Endothelial cell of umbilical vein (primary cell): ENCODE measurements around the gene ABCB6. TPM values are rescaled to one million over a fixed set of nuclear protein-coding genes. Genes with fewer than 3 reads are reported as not detected.

Experiments used
- BruUV-seq: library from RNA; stranded (reverse); fragments of 400-500 nt; replicated peaks from 2 replicates; lab custom pipeline; 2021; lab: Mats Ljungman, UMichigan
- CTCF ChIA-PET: fragments of 300-600, 350-600 bp; sonication (Branson Sonifier 250); formaldehyde crosslinking; loops from one replicate; lab custom pipeline; 2021; ENCODE audit warnings: antibody characterized with exemption, inconsistent platforms; lab: Charles Lee
- POLR2A ChIA-PET: fragments of 300-600, 350-600 bp; sonication (Branson Sonifier 250); formaldehyde crosslinking; loops from one replicate; lab custom pipeline; 2021; ENCODE audit warnings: antibody characterized with exemption, inconsistent platforms; lab: Charles Lee
- DNase-seq: peaks from one replicate; pipeline ENCODE4 v3.0.0-alpha.2; 2011; ENCODE audit warnings: low read depth, low spot score
- FAIRE-seq: peaks from 2 replicates; lab custom pipeline; 2011; peaks lifted over from hg19 to GRCh38; lab: Jason Lieb, UNC
- H2AFZ ChIP-seq: 2 replicates; pipeline ENCODE4 v1.6.0; 2012; ENCODE audit warnings: low read depth, low read length, control low read depth, inconsistent platforms
- H3K27ac ChIP-seq: 2 replicates; pipeline ENCODE4 v1.5.1; 2011; ENCODE audit warnings: low read depth, mild to moderate bottlenecking, control low read depth, low read length, moderate library complexity; ENCODE audit not compliant: insufficient read depth
- H3K27me3 ChIP-seq, 2 experiments: 2 replicates each; pipeline versions ENCODE4 v1.6.0 to v1.6.1; 2011; ENCODE audit warnings: low read length in 2 of 2, mixed read lengths in 1 of 2; ENCODE audit not compliant: control insufficient read depth in 2 of 2, insufficient read depth in 2 of 2
- H3K36me3 ChIP-seq, 2 experiments: 2 replicates in 1 of 2; 3 replicates in 1 of 2; pipeline ENCODE4 v1.5.1; 2011; ENCODE audit warnings: low read length in 2 of 2, mild to moderate bottlenecking in 1 of 2, moderate library complexity in 1 of 2; ENCODE audit not compliant: control insufficient read depth in 2 of 2, insufficient read depth in 2 of 2; ENCODE audit errors: extremely low read depth in 1 of 2
- H3K4me1 ChIP-seq: 3 replicates; pipeline ENCODE4 v1.5.1; 2011; ENCODE audit warnings: mild to moderate bottlenecking, low read length; ENCODE audit not compliant: control insufficient read depth, insufficient read depth; ENCODE audit errors: extremely low read depth
- H3K4me2 ChIP-seq: 2 replicates; pipeline ENCODE4 v1.6.1; 2011; ENCODE audit warnings: low read length, control low read depth, mixed read lengths; ENCODE audit not compliant: insufficient read depth
- H3K4me3 ChIP-seq, 3 experiments: fragments of 200-600 bp in 1 of 3; sonication (generic), shearing (Covaris generic) in 1 of 3; replicated peaks in 1 of 3; 2 replicates each; pipeline ENCODE4 v1.5.1; 2011 to 2016; ENCODE audit warnings: control low read depth in 3 of 3, low read length in 3 of 3, mild to moderate bottlenecking in 2 of 3, inconsistent platforms in 1 of 3, low read depth in 1 of 3, moderate library complexity in 1 of 3; ENCODE audit not compliant: insufficient read depth in 1 of 3
- H3K79me2 ChIP-seq: 2 replicates; pipeline ENCODE4 v1.6.0; 2012; ENCODE audit warnings: low read length, inconsistent platforms; ENCODE audit not compliant: control insufficient read depth, insufficient read depth
- H3K9ac ChIP-seq: replicated peaks from 2 replicates; pipeline ENCODE3; 2011; ENCODE audit warnings: low read length, control low read depth; ENCODE audit not compliant: insufficient read depth; ENCODE audit errors: extremely low read depth
- H3K9me1 ChIP-seq: replicated peaks from 3 replicates; pipeline ENCODE4 v1.6.0; 2011; ENCODE audit warnings: mild to moderate bottlenecking, low read length; ENCODE audit not compliant: control insufficient read depth, insufficient read depth; ENCODE audit errors: extremely low read depth
- H3K9me3 ChIP-seq: replicated peaks from 2 replicates; pipeline ENCODE4 v1.5.1; 2012; ENCODE audit warnings: low read length, inconsistent platforms; ENCODE audit not compliant: control insufficient read depth, insufficient read depth
- H4K20me1 ChIP-seq: replicated peaks from 2 replicates; pipeline ENCODE3; 2011; ENCODE audit warnings: mild to moderate bottlenecking, low read length; ENCODE audit not compliant: control insufficient read depth, insufficient read depth; ENCODE audit errors: extremely low read depth
- CTCF ChIP-seq, 2 donors: IDR thresholded peaks; 1 replicate in 1 of 2; 2 replicates in 1 of 2; pipeline ENCODE4 v1.5.1; 2011; ENCODE audit warnings: low read length in 2 of 2, mild to moderate bottlenecking in 2 of 2, moderate library complexity in 2 of 2, control low read depth in 1 of 2, inconsistent platforms in 1 of 2, low read depth in 1 of 2; ENCODE audit not compliant: insufficient read depth in 1 of 2; ENCODE audit errors: extremely low read depth in 1 of 2
- JUN ChIP-seq: IDR thresholded peaks from 2 replicates; pipeline ENCODE4 v1.6.1; 2011; ENCODE audit warnings: borderline replicate concordance, low read depth; ENCODE audit not compliant: insufficient read length, insufficient read depth
- MAX ChIP-seq: IDR thresholded peaks from 2 replicates; pipeline ENCODE4 v1.6.1; 2011; ENCODE audit not compliant: insufficient read depth, insufficient read length
- MYC ChIP-seq: IDR thresholded peaks from one replicate; pipeline ENCODE4 v1.6.1; 2011; ENCODE audit warnings: mild to moderate bottlenecking, low read depth, low read length
- POLR2A ChIP-seq: IDR thresholded peaks from 2 replicates; pipeline ENCODE4 v1.6.1; 2012; ENCODE audit warnings: low read depth, mild to moderate bottlenecking, control low read depth, low read length
- dilution Hi-C: fragments of 300-500 bp; cut with MboI; formaldehyde crosslinking; loops from one replicate; pipeline ENCODE4 v1.15.0; 2019; ENCODE audit warnings: low sequenced_read_pairs; ENCODE audit not compliant: extremely low pct_ligation_motif_present
- intact Hi-C: fragments of 100-400 bp; cut with micrococcal nuclease; formaldehyde crosslinking; loops from one replicate; pipeline ENCODE4 v1.10.0; 2022
- polyA plus RNA-seq, 4 experiments: library from polyadenylated mRNA; depleted of rRNA in 3 of 4; stranded (reverse) in 3 of 4; unstranded in 1 of 4; fragments of >200 nt; gene quantifications; 2 replicates each; pipeline versions ENCODE4 v1.2.1 to v1.2.3, GENCODE V29; 2011 to 2012; ENCODE audit warnings: missing spikeins in 1 of 4
- total RNA-seq: library from RNA; stranded (reverse); gene quantifications from 2 replicates; pipeline ENCODE4 v1.2.3, GENCODE V29; 2021

The ABCB6 gene
- total and polyA plus RNA-seq, 2 donors (not counting 3 experiments of a cell fraction or from before 2014, with no cell fraction given): 25.7 to 32.5 TPM

GRCh38 chr2:219225350-219225749, 6.6 kb upstream of the ABCB6 start:
- ChIA-PET CTCF (no interaction called here), POLR2A (no interaction called here)
- no peak overlapping the region for H3K9ac ChIP-seq
- no peak overlapping the region for H3K4me3 ChIP-seq
- peaks cover 3 to 43% of the 10 kb centered on the region in 2 experiments for H3K36me3 ChIP-seq
- DNase-seq (no peak), FAIRE-seq (no peak)
- no peaks in the 10 kb centered on the region for H3K9me3 ChIP-seq
- TF ChIP-seq JUN (no peak), CTCF (IDR thresholded peaks at IDR 0.05; ENCODE audit: extremely low read depth in 1 of 2, insufficient read depth in 1 of 2, low read depth in 1 of 2, low read length in 2 of 2) (no peak), POLR2A (no peak), MYC (no peak), MAX (no peak)
- intact Hi-C loops: no loop called here
- no peaks in the 10 kb centered on the region for H4K20me1 ChIP-seq
- no peaks in the 10 kb centered on the region for H3K27me3 ChIP-seq
- peaks cover 11% of the 10 kb centered on the region for H3K4me1 ChIP-seq
- H3K79me2 ChIP-seq: peaks cover 20% of the 10 kb centered on the region
- H3K9me1 ChIP-seq: no peaks in the 10 kb centered on the region
- dilution Hi-C loops: no loop called here
- no peak overlapping the region for H2AFZ ChIP-seq
- H3K27ac ChIP-seq: no peak overlapping the region
- H3K4me2 ChIP-seq: no peak overlapping the region
- no TSS peak for BruUV-seq
